DMS53 treated with DMSO at 0.1 percent for 48 hours (cell line): ENCODE data around the gene DHPS.
"Not testable (repeated sequence)": the region's sequence is repeated elsewhere in the genome, so short reads cannot be mapped to it uniquely, and the experiment has no call there.

Source experiments
- DNase-seq: peaks from one replicate; lab custom pipeline; 2025; ENCODE audit not compliant: unreplicated experiment; lab: John Stamatoyannopoulos, UW

The DHPS gene

GRCh38 chr19:12647047-12647446 lies 34.6 kb downstream of the DHPS start:
- no peak for DNase-seq

GRCh38 chr19:12646551-12646950 lies 35.1 kb downstream of the DHPS start:
- no peak for DNase-seq

GRCh38 chr19:12643716-12644115 lies 38.0 kb downstream of the DHPS start:
- not testable (repeated sequence) for DNase-seq

GRCh38 chr19:12642506-12642905 lies 39.2 kb downstream of the DHPS start:
- DNase-seq, result no peak

- DNase-seq, result no peak
Measured at GRCh38 chr19:12641456-12641855, 40.2 kb downstream of the DHPS start.

- peak; percentile 47 for DNase-seq
Measured at GRCh38 chr19:12639901-12640613, 41.6 kb downstream of the DHPS start.

- no peak for DNase-seq
Measured at GRCh38 chr19:12638611-12639182, 43.0 kb downstream of the DHPS start.

- no peak for DNase-seq
Measured at GRCh38 chr19:12636631-12637030, 45.0 kb downstream of the DHPS start.

GRCh38 chr19:12629215-12629614 lies 52.5 kb downstream of the DHPS start:
- DNase-seq, result no peak

- DNase-seq, result no peak
Measured at GRCh38 chr19:12628040-12629022, 53.3 kb downstream of the DHPS start.

GRCh38 chr19:12626958-12627357 lies 54.7 kb downstream of the DHPS start:
- DNase-seq, result no peak
